ENCODE data around the gene LSMEM2. TPM values are rescaled to one million over a fixed set of nuclear protein-coding genes. Genes with fewer than 3 reads are reported as not detected.

Gene LSMEM2
- total and polyA plus RNA-seq, 9 of the 15 experiments (the other 6 are each of a cell fraction or from before 2014, with no cell fraction given) = not detected

- TF ChIP-seq ATF3 (IDR thresholded peaks at IDR 0.05) (peak; percentile 95), ATF3 (CRISPR knock-in tag; conservative IDR thresholded peaks at IDR 0.05) (peak; percentile 77; the same call in 1 of the 2 replicates), CREB3L1 (IDR thresholded peaks at IDR 0.05; ENCODE audit: borderline replicate concordance, low read depth) (peak; percentile 82; the same call in 1 of the 2 replicates), ZNF644 (tag; IDR thresholded peaks at IDR 0.05; ENCODE audit: low read depth) (no peak; the same call in 1 of the 2 replicates), GATAD2B (IDR thresholded peaks at IDR 0.05; ENCODE audit: borderline replicate concordance) (no peak), ZBTB17 (CRISPR knock-in tag; IDR thresholded peaks at IDR 0.05) (0 out of 2 replicates have a peak, but pooled peaks have one; percentile 61), POLR2AphosphoS5 (IDR thresholded peaks at IDR 0.05; ENCODE audit: control insufficient read depth, insufficient read depth, low read depth, low read length) (peak; percentile 53; the same call in 1 of the 2 replicates), TBP (optimal IDR thresholded peaks at IDR 0.05; ENCODE audit: low read depth, low read length) (peak; percentile 43), ZNF318 (IDR thresholded peaks at IDR 0.05; ENCODE audit: borderline replicate concordance in 1 of 2, low read depth in 1 of 2) (no peak), FUS (optimal IDR thresholded peaks at IDR 0.05; ENCODE audit: low read depth, low read length) (peak; percentile 14), OTX1 (CRISPR knock-in tag; IDR thresholded peaks at IDR 0.05) (no peak)
- TF ChIP-seq, protein P1, sequence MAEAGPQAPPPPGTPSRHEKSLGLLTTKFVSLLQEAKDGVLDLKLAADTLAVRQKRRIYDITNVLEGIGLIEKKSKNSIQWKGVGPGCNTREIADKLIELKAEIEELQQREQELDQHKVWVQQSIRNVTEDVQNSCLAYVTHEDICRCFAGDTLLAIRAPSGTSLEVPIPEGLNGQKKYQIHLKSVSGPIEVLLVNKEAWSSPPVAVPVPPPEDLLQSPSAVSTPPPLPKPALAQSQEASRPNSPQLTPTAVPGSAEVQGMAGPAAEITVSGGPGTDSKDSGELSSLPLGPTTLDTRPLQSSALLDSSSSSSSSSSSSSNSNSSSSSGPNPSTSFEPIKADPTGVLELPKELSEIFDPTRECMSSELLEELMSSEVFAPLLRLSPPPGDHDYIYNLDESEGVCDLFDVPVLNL (CRISPR knock-in tag; IDR thresholded peaks at IDR 0.05; ENCODE audit: low read depth) = peak; percentile 80; the same call in 1 of the 2 replicates
- TF ChIP-seq, protein P2, sequence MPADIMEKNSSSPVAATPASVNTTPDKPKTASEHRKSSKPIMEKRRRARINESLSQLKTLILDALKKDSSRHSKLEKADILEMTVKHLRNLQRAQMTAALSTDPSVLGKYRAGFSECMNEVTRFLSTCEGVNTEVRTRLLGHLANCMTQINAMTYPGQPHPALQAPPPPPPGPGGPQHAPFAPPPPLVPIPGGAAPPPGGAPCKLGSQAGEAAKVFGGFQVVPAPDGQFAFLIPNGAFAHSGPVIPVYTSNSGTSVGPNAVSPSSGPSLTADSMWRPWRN (IDR thresholded peaks at IDR 0.05; ENCODE audit: low read depth) = peak; percentile 24; the same call in 1 of the 2 replicates
Measured at GRCh38 chr3:50337175-50337861, 58.4 kb downstream of the LSMEM2 start (continued).
